HG03045 (cell line): ENCODE results near the gene PRKCH.
"Not testable (repeated sequence)": the region's sequence is repeated elsewhere in the genome, so short reads cannot be mapped to it uniquely, and the experiment has no call there.

Experiments
- ATAC-seq: cut with Tn5 transposase; IDR thresholded peaks from one replicate; pipeline ENCODE4 v1.9.1; 2021; ENCODE audit warnings: mild to moderate bottlenecking, moderate library complexity; ENCODE audit not compliant: unreplicated experiment

Gene PRKCH

DNA sequence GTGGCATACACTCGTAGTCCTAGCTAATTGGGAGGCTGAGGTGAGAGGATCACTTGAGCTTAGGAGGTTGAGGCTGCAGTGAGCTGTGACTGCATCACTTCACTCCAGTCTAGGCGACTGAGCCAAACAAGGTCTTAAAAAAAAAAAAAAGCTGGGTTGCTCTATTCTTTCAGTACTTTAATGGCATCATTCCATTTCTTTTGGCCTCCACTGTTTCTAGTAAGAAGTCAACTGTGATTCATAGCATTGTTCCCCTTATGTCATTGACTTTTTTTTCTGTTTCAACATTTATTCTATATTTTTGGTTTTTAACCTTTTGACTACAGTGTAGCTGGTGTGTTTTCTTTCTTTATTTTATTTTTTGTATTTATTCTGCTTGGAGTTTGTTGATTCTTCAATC, 16.7 kb upstream of the PRKCH start:
- ATAC-seq, result no peak

DNA sequence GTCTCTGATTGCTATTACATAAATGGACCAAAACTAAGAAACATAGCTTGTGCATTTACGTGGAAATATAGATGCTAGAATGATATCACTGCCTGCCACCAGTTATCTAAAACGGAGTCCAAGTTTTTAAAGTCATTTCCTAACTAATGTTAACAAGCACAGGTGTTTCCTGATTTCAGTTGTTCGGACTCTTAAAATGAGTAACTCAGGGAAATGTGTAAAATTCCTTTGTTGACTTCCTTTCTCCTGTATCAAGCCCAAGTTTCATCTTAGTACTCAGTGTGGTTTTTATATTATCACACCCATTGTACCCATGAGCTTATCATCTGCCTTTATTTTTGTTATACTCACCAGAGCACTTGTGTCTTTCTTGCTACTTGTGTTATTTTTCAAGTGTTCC, 13.2 kb upstream of the PRKCH start:
- ATAC-seq, result no peak

GRCh38 chr14:61308701-61309100, 12.7 kb upstream of the PRKCH start:
- ATAC-seq, result not testable (repeated sequence)

DNA sequence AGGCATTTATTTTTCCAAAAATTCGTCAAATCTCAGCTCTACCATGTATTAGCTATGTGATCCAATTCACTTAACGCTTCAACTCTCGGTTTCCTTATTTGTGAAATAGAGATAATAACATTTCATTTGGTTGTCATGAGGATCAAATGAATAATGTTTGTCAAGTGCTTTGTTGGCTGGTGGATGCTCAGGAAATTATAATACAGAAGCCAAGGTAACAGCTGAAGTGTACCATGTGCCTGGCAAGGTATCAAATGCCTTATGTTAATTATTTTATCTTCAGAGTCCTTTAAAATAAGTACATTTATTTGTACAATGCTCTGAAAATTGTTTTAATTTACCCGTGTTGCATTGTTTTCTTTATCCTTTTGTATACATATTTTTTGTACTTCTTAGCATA, 6.1 kb upstream of the PRKCH start:
- ATAC-seq, result no peak

DNA sequence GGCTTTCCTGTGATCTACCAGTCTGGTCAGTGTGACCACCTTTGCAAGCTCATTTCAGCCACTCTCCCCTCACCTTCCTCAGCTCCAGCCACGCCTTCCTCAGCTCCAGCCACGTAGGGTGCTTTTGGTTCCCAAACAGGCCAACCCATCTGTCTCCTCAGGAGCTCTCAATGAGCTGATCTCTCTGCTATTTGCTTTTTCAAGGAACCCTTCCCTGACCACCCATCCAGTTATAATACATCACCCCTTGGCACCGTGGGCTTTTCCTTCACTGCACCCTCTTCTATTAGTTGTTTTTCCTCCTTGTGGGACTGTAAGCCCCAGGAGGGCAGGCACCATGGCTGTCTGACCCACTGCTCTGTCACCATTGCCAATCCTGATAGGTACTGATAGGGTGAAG, 2.3 kb upstream of the PRKCH start:
- ATAC-seq, result no peak

DNA sequence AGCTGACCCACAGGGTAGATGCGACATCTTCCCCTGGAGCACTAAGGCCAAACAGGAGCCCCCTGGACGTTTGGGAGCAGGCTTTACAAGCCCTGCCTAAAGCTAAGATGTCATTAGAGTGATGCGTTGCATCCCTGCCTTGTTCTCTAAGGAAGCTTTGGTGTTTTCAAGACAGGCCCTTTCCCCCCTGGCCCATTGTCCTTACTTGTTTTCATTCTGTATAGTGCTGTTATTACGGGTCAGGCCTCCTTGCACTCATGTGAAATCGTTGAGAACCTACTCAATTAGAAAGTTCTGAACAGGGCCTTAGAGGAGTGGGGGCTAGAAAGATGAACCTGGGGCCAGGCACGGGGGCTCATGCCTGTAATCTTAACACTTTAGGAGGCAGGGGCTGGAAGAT, 1.7 kb upstream of the PRKCH start:
- ATAC-seq, result no peak

DNA sequence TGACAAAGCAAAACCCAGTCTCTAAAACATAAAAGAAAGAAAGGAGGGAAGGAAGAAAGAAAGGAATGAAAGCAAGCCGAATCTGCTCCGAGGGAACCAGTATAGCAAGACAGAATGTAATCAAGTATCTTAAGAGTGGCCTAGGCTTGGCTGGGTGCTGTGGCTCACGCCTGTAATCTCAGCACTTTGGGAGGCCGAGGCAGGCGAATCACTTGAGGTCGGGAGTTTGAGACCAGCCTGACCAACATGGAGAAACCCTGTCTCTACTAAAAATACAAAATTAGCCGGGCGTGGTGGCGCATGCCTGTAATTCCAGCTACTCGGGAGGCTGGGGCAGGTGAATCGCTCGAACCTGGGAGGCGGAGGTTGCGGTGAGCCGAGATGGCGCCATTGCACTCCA, 1.2 kb upstream of the PRKCH start:
- not testable (repeated sequence) for ATAC-seq

- peak; percentile 21 for ATAC-seq
Measured at GRCh38 chr14:61320806-61321384, 484 bp upstream of the PRKCH start.

DNA sequence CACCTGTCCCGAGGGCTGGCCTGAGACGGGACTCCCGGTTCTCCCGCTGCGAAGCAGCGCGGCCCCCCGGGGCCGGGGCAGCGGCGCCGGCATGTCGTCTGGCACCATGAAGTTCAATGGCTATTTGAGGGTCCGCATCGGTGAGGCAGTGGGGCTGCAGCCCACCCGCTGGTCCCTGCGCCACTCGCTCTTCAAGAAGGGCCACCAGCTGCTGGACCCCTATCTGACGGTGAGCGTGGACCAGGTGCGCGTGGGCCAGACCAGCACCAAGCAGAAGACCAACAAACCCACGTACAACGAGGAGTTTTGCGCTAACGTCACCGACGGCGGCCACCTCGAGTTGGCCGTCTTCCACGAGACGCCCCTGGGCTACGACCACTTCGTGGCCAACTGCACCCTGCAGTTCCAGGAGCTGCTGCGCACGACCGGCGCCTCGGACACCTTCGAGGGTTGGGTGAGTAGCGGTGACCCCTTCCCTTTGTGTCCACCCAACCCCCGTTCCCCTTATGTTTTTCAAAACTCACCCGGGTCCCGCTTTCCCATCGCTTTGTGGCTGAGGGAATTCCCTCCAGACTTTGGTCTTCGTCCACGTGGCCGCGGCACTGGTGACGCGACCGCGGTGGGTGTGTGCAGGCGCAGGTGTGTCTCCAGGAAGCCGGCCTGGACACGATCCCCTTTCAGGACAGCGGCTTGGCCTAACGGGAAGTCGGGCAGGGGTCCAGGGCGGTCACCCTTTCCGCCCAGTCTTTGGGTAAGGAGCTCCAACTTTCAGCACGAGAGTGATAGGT, 826 bp downstream of the PRKCH start:
- peak; percentile 18 for ATAC-seq

DNA sequence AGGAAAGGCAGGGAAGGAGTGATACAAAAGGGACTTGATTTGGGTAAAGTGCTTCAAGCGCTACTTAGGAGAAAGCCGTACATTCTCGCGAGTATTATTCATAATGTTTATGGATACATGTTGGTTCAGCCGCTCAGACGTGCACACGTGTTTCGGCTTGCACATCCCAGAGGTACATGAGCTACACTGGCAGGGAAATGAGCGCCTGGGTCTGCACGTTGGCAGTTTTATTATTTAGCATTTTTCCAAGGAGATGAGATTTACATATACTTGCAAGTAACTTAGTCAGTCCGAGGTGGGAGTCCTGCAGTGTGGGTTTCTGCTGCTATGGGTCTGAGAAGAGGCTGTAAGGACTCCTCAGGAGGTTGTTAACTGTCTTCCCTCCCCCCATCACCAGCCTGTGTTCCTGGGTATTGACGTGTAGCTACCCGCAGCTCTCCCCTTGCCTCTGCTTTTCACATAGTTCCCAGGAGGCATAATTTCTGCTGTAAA, 1.5 kb downstream of the PRKCH start:
- no peak for ATAC-seq

DNA sequence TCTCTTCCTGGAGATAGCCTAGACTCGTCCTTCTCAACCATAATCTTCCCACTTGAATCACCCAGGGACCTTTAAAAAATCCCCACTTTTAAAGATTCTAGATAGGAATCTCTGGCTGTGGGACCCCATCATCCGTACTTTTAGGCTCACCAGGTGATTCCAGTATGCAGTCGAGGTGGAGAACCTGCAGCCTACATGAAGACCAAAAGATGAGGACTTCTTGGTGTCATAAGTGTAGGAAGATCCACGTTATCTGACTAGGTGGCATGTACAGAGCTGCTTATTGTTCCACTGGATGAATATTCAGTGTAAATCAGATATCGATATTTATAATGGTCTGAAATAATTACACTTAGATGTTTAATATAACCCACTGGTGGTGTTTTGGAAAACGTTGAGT, 2.6 kb downstream of the PRKCH start:
- no peak for ATAC-seq

DNA sequence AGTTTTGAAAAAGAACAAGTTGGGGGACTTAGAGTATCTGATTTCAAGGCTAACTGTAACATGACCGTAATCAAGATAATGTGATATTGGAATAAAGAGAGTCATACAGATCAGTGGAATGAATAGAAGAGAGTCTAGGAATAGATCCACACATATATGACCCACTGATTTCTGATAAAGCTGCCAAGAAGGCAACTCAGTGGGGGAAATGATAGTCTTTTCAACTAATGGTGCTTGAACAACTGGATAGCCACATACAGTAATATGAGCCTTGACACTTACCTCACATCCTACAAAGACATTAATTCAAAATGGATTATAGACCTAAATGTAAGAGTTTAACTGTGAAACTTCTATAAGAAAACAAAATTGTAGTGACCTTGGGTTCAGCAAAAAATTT, 3.8 kb downstream of the PRKCH start:
- no peak for ATAC-seq

DNA sequence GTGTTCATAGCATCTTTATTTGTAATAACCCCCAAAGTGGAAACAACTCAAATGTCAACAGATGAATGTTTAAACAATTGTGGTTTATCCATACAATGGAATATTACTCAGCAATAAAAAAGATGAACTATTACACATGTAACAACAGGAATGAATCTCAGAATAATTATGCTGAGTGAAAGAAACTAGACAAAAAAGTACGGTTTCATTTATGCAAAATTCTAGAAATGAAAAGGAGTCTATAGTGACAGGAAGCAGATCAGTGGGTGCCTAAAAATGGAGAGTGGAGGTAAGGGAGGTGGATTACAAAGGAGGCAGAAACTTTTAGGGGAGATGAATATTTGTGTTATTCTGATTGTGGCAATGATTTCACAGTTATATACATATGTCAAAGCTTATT, 4.8 kb downstream of the PRKCH start:
- no peak for ATAC-seq

GRCh38 chr14:61326847-61327246, 5.5 kb downstream of the PRKCH start:
- ATAC-seq, result no peak

DNA sequence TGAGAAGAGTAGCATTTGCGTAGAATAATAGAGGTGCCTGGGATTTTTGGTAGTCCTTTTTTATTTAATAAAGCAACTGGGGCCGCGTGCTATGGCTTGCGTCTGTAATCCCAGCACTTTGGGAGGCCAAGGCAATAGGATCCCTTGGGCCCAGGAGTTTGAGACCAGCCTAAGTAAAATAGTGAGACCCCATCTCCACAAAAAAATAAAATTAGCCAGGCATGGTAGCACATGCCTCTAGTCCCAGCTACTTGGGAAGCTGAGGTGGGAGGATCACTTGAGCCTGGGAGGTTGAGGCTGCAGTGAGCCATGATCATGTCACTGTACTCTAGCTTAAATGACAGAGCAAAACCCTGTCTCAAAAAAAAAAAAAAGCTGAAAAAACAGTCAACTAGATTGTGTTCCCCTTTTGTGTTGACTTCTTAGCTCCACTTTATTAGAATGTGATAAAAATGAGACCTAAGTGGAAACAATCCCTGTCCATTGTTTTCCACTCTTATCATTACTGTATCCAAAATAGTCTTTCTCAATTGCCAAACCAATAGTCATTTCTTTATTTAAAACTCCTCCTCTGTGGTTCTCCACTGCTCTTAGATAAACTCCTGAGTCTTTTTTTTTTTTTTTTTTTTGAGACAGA, 7.4 kb downstream of the PRKCH start:
- ATAC-seq, result no peak

- no peak for ATAC-seq
Measured at GRCh38 chr14:61329478-61330051, 8.2 kb downstream of the PRKCH start.

DNA sequence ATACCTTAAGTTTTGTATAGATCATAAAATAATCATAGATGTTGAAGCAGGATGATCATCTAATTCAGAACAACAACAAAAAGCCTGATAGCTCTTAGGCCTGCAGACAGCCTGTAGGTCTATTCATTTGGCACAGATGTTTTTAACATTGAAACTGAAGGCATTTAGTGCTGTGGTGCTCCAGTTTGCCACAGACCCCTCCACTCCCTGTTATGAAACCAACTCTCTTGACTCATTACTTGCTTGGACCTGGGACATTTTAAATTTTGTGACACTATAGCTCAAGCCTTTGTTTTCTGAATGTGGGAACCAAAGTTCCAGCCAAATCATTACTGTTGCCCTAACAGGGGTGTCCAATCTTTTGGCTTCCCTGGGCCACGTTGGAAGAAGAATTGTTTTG, 9.1 kb downstream of the PRKCH start:
- no peak for ATAC-seq

- no peak for ATAC-seq
Measured at GRCh38 chr14:61331992-61332657, 10.7 kb downstream of the PRKCH start.

DNA sequence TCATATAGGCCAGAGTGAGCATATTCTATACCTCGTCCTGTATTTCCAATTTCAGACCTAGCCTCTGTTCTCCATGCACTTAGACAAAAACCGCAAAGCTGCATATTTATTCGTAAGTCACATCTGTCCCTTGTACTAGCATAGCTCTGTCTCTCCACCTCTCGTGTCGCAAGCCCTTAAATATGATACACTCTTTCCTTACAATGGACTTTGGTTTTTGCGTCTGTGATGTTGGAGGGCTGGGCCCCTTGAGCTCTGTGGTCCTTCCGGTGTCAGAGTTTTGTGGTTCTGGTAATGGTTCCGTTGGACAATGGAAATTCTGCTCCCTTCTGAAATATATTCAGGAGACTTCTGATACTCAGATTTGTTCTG, 11.3 kb downstream of the PRKCH start:
- no peak for ATAC-seq

GRCh38 chr14:61333087-61333486, 11.7 kb downstream of the PRKCH start:
- ATAC-seq, result no peak

DNA sequence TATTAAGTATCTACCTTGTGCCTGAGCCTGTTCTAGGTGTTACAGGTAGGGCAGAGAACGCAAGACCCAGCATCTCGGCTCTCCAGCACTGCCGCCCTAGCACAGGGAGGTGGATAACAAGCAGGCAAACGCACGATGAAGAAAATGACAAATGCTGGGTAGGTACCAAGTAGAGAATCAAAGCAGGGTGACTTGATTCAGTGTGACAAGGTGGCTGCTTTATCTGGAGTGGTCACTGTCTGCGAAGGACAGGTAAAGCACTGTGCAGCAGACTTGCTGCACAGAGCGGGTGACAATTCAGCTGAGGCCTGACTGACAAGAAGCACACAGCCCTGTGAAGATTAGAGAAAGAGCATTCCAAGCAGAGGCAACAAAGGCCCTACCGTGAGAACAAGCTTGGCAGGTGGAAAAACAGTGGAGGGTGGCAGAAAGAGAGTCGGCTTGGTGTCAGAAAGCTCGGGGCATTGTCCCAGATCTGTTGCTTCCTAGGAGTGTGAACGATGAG, 12.9 kb downstream of the PRKCH start:
- ATAC-seq, result no peak
